Duodenal mucosa (tissue), 2 donors: ENCODE results near the gene TSHZ2.
"Not testable (repeated sequence)": the region's sequence is repeated elsewhere in the genome, so short reads cannot be mapped to it uniquely, and the experiment has no call there.

Source experiments
- H3K27ac ChIP-seq: one replicate; pipeline ENCODE4 v1.7.0; 2013; ENCODE audit warnings: low read depth, low read length
- H3K27me3 ChIP-seq, 2 donors: one replicate each; pipeline ENCODE4 v1.7.0; 2013; ENCODE audit warnings: low read length in 2 of 2, control low read depth in 1 of 2; ENCODE audit not compliant: insufficient read depth in 2 of 2, control insufficient read depth in 1 of 2
- H3K36me3 ChIP-seq, 2 donors: one replicate each; pipeline ENCODE4 v1.7.0; 2013; ENCODE audit warnings: low read length in 2 of 2, control low read depth in 1 of 2; ENCODE audit not compliant: insufficient read depth in 2 of 2, control insufficient read depth in 1 of 2
- H3K4me1 ChIP-seq, 2 donors: one replicate each; pipeline ENCODE4 v1.7.0; 2013; ENCODE audit warnings: low read length in 2 of 2, control low read depth in 1 of 2; ENCODE audit not compliant: insufficient read depth in 2 of 2, control insufficient read depth in 1 of 2
- H3K4me3 ChIP-seq, 2 donors: one replicate each; pipeline ENCODE4 v1.7.0; 2013; ENCODE audit warnings: low read length in 2 of 2, low read depth in 1 of 2
- H3K9ac ChIP-seq, 2 donors: one replicate each; pipeline ENCODE4 v1.7.0; 2013; ENCODE audit warnings: low read length in 2 of 2, low read depth in 1 of 2
- H3K9me3 ChIP-seq, 2 donors: one replicate each; pipeline ENCODE4 v1.7.0; 2013; ENCODE audit warnings: low read length in 2 of 2, control low read depth in 1 of 2; ENCODE audit not compliant: control insufficient read depth in 1 of 2

TSHZ2 gene

GRCh38 chr20:53021934-53022333, 49.8 kb downstream of the TSHZ2 start:
- H3K27ac ChIP-seq = no peak overlapping the region
- H3K36me3 ChIP-seq = no peaks in the 10 kb centered on the region

GRCh38 chr20:53023732-53024520, 51.8 kb downstream of the TSHZ2 start:
- no peaks in the 10 kb centered on the region for H3K9me3 ChIP-seq
- H3K4me1 ChIP-seq = no peaks in the 10 kb centered on the region
- H3K27me3 ChIP-seq = no peaks in the 10 kb centered on the region
- no peaks in the 10 kb centered on the region for H3K36me3 ChIP-seq
- H3K27ac ChIP-seq = no peak overlapping the region
- no peak overlapping the region for H3K9ac ChIP-seq
- no peak overlapping the region for H3K4me3 ChIP-seq

More at GRCh38 chr20:53021934-53022333, 49.8 kb downstream of the TSHZ2 start:
- Histone ChIP-seq H3K9ac (no peak overlapping the region), H3K4me1 (no peaks in the 10 kb centered on the region), H3K9me3 (no peaks in the 10 kb centered on the region), H3K27me3 (no peaks in the 10 kb centered on the region), H3K4me3 (no peak overlapping the region)

- not testable (repeated sequence) for H3K36me3 ChIP-seq, H3K27ac ChIP-seq, H3K27me3 ChIP-seq, H3K4me1 ChIP-seq, H3K9ac ChIP-seq, H3K4me3 ChIP-seq, H3K9me3 ChIP-seq
Observed at GRCh38 chr20:53024653-53025052, 52.5 kb downstream of the TSHZ2 start.

GRCh38 chr20:53027089-53027488, 54.9 kb downstream of the TSHZ2 start:
- H3K27ac ChIP-seq = no peak overlapping the region
- H3K36me3 ChIP-seq = no peaks in the 10 kb centered on the region
- H3K4me1 ChIP-seq = no peaks in the 10 kb centered on the region
- H3K27me3 ChIP-seq = no peaks in the 10 kb centered on the region
- H3K9me3 ChIP-seq = no peaks in the 10 kb centered on the region
- H3K4me3 ChIP-seq = no peak overlapping the region
- no peak overlapping the region for H3K9ac ChIP-seq

- Histone ChIP-seq H3K36me3 (no peaks in the 10 kb centered on the region), H3K27me3 (no peaks in the 10 kb centered on the region), H3K27ac (no peak overlapping the region), H3K9me3 (no peaks in the 10 kb centered on the region), H3K4me1 (no peaks in the 10 kb centered on the region), H3K4me3 (no peak overlapping the region), H3K9ac (no peak overlapping the region)
Observed at GRCh38 chr20:53028337-53029007, 56.3 kb downstream of the TSHZ2 start.

GRCh38 chr20:53030061-53030460, 57.9 kb downstream of the TSHZ2 start:
- Histone ChIP-seq H3K9ac (no peak overlapping the region), H3K9me3 (no peaks in the 10 kb centered on the region), H3K27ac (no peak overlapping the region), H3K36me3 (no peaks in the 10 kb centered on the region), H3K4me3 (no peak overlapping the region), H3K4me1 (no peaks in the 10 kb centered on the region), H3K27me3 (no peaks in the 10 kb centered on the region)

GRCh38 chr20:53032046-53032445, 59.9 kb downstream of the TSHZ2 start:
- Histone ChIP-seq H3K4me3 (no peak overlapping the region), H3K27me3 (no peaks in the 10 kb centered on the region), H3K4me1 (no peaks in the 10 kb centered on the region), H3K36me3 (no peaks in the 10 kb centered on the region), H3K9me3 (no peaks in the 10 kb centered on the region), H3K27ac (no peak overlapping the region), H3K9ac (no peak overlapping the region)

GRCh38 chr20:53032478-53032932, 60.3 kb downstream of the TSHZ2 start:
- Histone ChIP-seq H3K4me1 (no peaks in the 10 kb centered on the region), H3K36me3 (no peaks in the 10 kb centered on the region), H3K27me3 (no peaks in the 10 kb centered on the region), H3K9me3 (no peaks in the 10 kb centered on the region), H3K4me3 (no peak overlapping the region), H3K9ac (no peak overlapping the region), H3K27ac (no peak overlapping the region)

GRCh38 chr20:53033176-53033575, 61.0 kb downstream of the TSHZ2 start:
- no peaks in the 10 kb centered on the region for H3K4me1 ChIP-seq
- H3K9me3 ChIP-seq = no peaks in the 10 kb centered on the region
- no peak overlapping the region for H3K27ac ChIP-seq
- H3K27me3 ChIP-seq = no peaks in the 10 kb centered on the region
- no peak overlapping the region for H3K9ac ChIP-seq
- no peaks in the 10 kb centered on the region for H3K36me3 ChIP-seq
- H3K4me3 ChIP-seq = no peak overlapping the region

GRCh38 chr20:53034899-53035298, 62.7 kb downstream of the TSHZ2 start:
- Histone ChIP-seq H3K4me1 (no peaks in the 10 kb centered on the region), H3K36me3 (no peaks in the 10 kb centered on the region), H3K27ac (no peak overlapping the region), H3K4me3 (no peak overlapping the region), H3K27me3 (no peaks in the 10 kb centered on the region), H3K9ac (no peak overlapping the region), H3K9me3 (no peaks in the 10 kb centered on the region)
